Activated CD4-positive, alpha-beta T cell treated with anti-CD3 and anti-CD28 coated beads, Interleukin-2, amount 50 U/mL, for 16 hours (primary cell): ENCODE data around the gene SKIC2.
"Not testable (repeated sequence)": the region's sequence is repeated elsewhere in the genome, so short reads cannot be mapped to it uniquely, and the experiment has no call there.

Experiments
- DNase-seq: peaks from one replicate; pipeline ENCODE4 v3.0.0-alpha.2; 2020

SKIC2 gene

GRCh38 chr6:31958741-31959739 lies at the start of gene SKIC2, which contains the start of gene NELFE:
TSS of gene SKIC2 (plus strand) at chr6:31959175. CDS start at chr6:31959193, 18 bp downstream.
TSS of gene NELFE (minus strand) at chr6:31958971. CDS start at chr6:31958446, 525 bp downstream.
- DNase-seq: peak; percentile 100

- not testable (repeated sequence) for DNase-seq
Observed at GRCh38 chr6:31909298-31909697, 49.7 kb upstream of the SKIC2 start.

- DNase-seq: no peak
Observed at GRCh38 chr6:31911826-31912585, 47.0 kb upstream of the SKIC2 start.

GRCh38 chr6:31915351-31915750 lies 43.6 kb upstream of the SKIC2 start:
- DNase-seq: no peak

- no peak for DNase-seq
Observed at GRCh38 chr6:31915756-31916155, 43.2 kb upstream of the SKIC2 start.

- DNase-seq: no peak
Observed at GRCh38 chr6:31918069-31918720, 40.8 kb upstream of the SKIC2 start.

GRCh38 chr6:31919624-31920303 lies 39.2 kb upstream of the SKIC2 start:
- no peak for DNase-seq

- DNase-seq: no peak
Observed at GRCh38 chr6:31920811-31921210, 38.2 kb upstream of the SKIC2 start.

- no peak for DNase-seq
Observed at GRCh38 chr6:31922942-31923341, 36.0 kb upstream of the SKIC2 start.

GRCh38 chr6:31927242-31927862 lies 31.6 kb upstream of the SKIC2 start, which contains the start of gene C2:
TSS of gene C2 (plus strand) at chr6:31927717. CDS start at chr6:31927753, 36 bp downstream.
- no peak for DNase-seq

GRCh38 chr6:31927863-31928671 lies 30.9 kb upstream of the SKIC2 start:
- DNase-seq: no peak

- no peak for DNase-seq
Observed at GRCh38 chr6:31928672-31928939, 30.4 kb upstream of the SKIC2 start.

GRCh38 chr6:31930962-31931361 lies 28.0 kb upstream of the SKIC2 start:
- no peak for DNase-seq

GRCh38 chr6:31932137-31932536 lies 26.8 kb upstream of the SKIC2 start:
- not testable (repeated sequence) for DNase-seq

- no peak for DNase-seq
Observed at GRCh38 chr6:31933537-31933936, 25.4 kb upstream of the SKIC2 start.

- no peak for DNase-seq
Observed at GRCh38 chr6:31935021-31935420, 24.0 kb upstream of the SKIC2 start.

GRCh38 chr6:31935823-31936222 lies 23.2 kb upstream of the SKIC2 start:
- DNase-seq: no peak

- DNase-seq: no peak
Observed at GRCh38 chr6:31940256-31940664, 18.7 kb upstream of the SKIC2 start.

GRCh38 chr6:31943742-31944141 lies 15.2 kb upstream of the SKIC2 start:
- no peak for DNase-seq

GRCh38 chr6:31945154-31945506 lies 13.8 kb upstream of the SKIC2 start:
- DNase-seq: no peak
